EH (cell line): ENCODE measurements around the gene TCHH.
"Not testable (repeated sequence)": the region's sequence is repeated elsewhere in the genome, so short reads cannot be mapped to it uniquely, and the experiment has no call there.

Source experiments
- DNase-seq: peaks from one replicate; pipeline ENCODE4 v3.0.0-alpha.2; 2015; ENCODE audit warnings: low read depth

TCHH gene

GRCh38 chr1:152115344-152115743, at the start of gene TCHH:
Gene TCHH (minus strand): TSS chr1:152115444. CDS start chr1:152114080, 1,364 bp downstream.
- no peak for DNase-seq

GRCh38 chr1:152164517-152165136, 49.4 kb upstream of the TCHH start:
- DNase-seq = no peak

- peak; percentile 97 for DNase-seq
Measured at GRCh38 chr1:152162792-152163463, 47.7 kb upstream of the TCHH start.

GRCh38 chr1:152160576-152160975, 45.3 kb upstream of the TCHH start:
- no peak for DNase-seq

GRCh38 chr1:152159144-152159543, 43.9 kb upstream of the TCHH start, which contains the start of gene RPTN:
Gene RPTN (minus strand): TSS chr1:152159228. CDS start chr1:152157889, 1,339 bp downstream.
- no peak for DNase-seq

GRCh38 chr1:152153996-152154395, 38.8 kb upstream of the TCHH start:
- no peak for DNase-seq

GRCh38 chr1:152151646-152152045, 36.4 kb upstream of the TCHH start:
- DNase-seq = no peak

- peak; percentile 52 for DNase-seq
Measured at GRCh38 chr1:152148981-152149380, 33.7 kb upstream of the TCHH start.

GRCh38 chr1:152148051-152148450, 32.8 kb upstream of the TCHH start:
- DNase-seq = no peak

GRCh38 chr1:152145769-152146168, 30.5 kb upstream of the TCHH start:
- no peak for DNase-seq

GRCh38 chr1:152144674-152145183, 29.5 kb upstream of the TCHH start:
- DNase-seq = not testable (repeated sequence)

- peak; percentile 28 for DNase-seq
Measured at GRCh38 chr1:152143150-152143887, 28.1 kb upstream of the TCHH start.

GRCh38 chr1:152141971-152142584, 26.8 kb upstream of the TCHH start:
- peak; percentile 73 for DNase-seq

- DNase-seq = no peak
Measured at GRCh38 chr1:152137215-152137614, 22.0 kb upstream of the TCHH start.

- DNase-seq = no peak
Measured at GRCh38 chr1:152130186-152130585, 14.9 kb upstream of the TCHH start.

GRCh38 chr1:152127673-152128072, 12.4 kb upstream of the TCHH start:
- DNase-seq = no peak

GRCh38 chr1:152125834-152126443, 10.7 kb upstream of the TCHH start:
- DNase-seq = no peak

- no peak for DNase-seq
Measured at GRCh38 chr1:152118915-152119314, 3.7 kb upstream of the TCHH start.

- DNase-seq = no peak
Measured at GRCh38 chr1:152112885-152113432, 2.3 kb downstream of the TCHH start.

GRCh38 chr1:152112101-152112884, 3.0 kb downstream of the TCHH start:
- peak; percentile 41 for DNase-seq

GRCh38 chr1:152111515-152111968, 3.7 kb downstream of the TCHH start:
- DNase-seq = peak; percentile 50
